ENCODE results near the gene RBMS3. TPM values are rescaled to one million over a fixed set of nuclear protein-coding genes. Genes with fewer than 3 reads are reported as not detected.

The RBMS3 gene
- total RNA-seq, 2 experiments from 2014 or later, result 1.0 TPM; not detected in 1

DNA sequence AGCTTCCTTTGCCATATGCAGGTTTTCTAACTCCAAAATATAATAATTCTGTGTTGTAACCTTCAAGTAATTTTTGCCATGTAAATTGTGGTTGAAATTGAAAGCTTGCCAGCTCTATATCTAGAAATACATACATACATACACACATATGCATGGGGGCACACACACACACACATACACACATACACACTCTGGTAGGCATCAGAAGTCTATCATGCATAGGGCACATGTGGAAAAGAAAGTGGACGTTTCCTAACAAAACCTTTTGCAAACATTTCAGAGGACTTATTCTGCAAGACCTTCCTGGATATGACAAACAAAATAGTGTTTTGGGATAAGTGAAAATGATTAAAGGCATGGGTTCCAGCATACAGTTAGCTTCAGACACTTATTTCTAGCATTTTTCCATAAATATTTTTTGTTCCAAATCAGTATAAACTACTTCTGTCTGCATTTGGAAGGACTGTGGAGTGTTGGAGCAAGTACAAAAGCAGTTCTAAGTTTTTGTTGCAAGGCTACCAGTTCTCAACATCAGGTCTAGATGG, 578.9 kb downstream of the RBMS3 start:
- DNase-seq (ENCODE audit: low spot score), result no peak
- intact Hi-C loops (cut with micrococcal nuclease; ENCODE audit: unreplicated experiment), result no loop called here
- no peaks in the 10 kb centered on the region for H3K9me2 ChIP-seq (ENCODE audit: insufficient read depth, low read length)
- no peak overlapping the region for H3K4me2 ChIP-seq (ENCODE audit: low read length)
- H3K4me3 ChIP-seq (ENCODE audit: low read depth, low read length, poor library complexity, severe bottlenecking), result no peak overlapping the region
- no TSS peak for BruUV-seq (replicated peaks)
- no peaks in the 10 kb centered on the region for H3K36me3 ChIP-seq (ENCODE audit: insufficient read depth, low read length)
- no peaks in the 10 kb centered on the region for H4K20me1 ChIP-seq (ENCODE audit: insufficient read depth, low read length)
- H3K27ac ChIP-seq (ENCODE audit: low read depth, low read length, poor library complexity, severe bottlenecking), result no peak overlapping the region
- H2AFZ ChIP-seq (ENCODE audit: low read length), result no peak overlapping the region
- no peaks in the 10 kb centered on the region for H3K4me1 ChIP-seq (ENCODE audit: insufficient read depth, low read length, poor library complexity, severe bottlenecking)
- TF ChIP-seq, protein P1, sequence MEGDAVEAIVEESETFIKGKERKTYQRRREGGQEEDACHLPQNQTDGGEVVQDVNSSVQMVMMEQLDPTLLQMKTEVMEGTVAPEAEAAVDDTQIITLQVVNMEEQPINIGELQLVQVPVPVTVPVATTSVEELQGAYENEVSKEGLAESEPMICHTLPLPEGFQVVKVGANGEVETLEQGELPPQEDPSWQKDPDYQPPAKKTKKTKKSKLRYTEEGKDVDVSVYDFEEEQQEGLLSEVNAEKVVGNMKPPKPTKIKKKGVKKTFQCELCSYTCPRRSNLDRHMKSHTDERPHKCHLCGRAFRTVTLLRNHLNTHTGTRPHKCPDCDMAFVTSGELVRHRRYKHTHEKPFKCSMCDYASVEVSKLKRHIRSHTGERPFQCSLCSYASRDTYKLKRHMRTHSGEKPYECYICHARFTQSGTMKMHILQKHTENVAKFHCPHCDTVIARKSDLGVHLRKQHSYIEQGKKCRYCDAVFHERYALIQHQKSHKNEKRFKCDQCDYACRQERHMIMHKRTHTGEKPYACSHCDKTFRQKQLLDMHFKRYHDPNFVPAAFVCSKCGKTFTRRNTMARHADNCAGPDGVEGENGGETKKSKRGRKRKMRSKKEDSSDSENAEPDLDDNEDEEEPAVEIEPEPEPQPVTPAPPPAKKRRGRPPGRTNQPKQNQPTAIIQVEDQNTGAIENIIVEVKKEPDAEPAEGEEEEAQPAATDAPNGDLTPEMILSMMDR (conservative IDR thresholded peaks at IDR 0.05; ENCODE audit: low read length), result no peak
- no peak for TF ChIP-seq EZH2phosphoT487 (IDR thresholded peaks at IDR 0.05; ENCODE audit: borderline replicate concordance, low read depth, low read length)
- no peaks in the 10 kb centered on the region for H3K79me2 ChIP-seq (ENCODE audit: insufficient read depth, low read depth, low read length)
- CTCF ChIA-PET (ENCODE audit: unreplicated experiment), result no interaction called here
- no peaks in the 10 kb centered on the region for H3K9me3 ChIP-seq (ENCODE audit: low read length)
- POLR2A ChIA-PET, result no interaction called here

DNA sequence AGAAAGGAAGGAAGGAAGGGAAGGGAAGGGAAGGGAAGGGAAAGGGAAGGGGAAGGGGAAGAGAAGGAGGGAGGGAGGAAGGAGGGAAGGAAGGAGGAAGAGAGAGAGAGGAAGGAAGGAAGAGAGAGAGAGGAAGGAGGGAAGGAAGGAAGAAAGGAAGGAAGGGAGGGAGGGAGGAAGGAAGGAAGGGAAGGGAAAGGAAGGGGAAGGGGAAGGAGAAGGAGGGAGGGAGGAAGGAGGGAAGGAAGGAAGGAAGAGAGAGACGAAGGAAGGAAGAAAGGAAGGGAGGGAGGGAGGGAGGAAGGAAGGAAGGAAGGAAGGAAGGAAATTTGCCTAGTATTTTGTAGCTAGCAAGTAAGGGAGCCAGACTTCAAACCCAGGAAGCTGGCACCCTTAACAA, 583.9 kb downstream of the RBMS3 start:
- ChIA-PET POLR2A (interaction anchor here (0.6 to 0.7 kb wide), 2 partner anchors 17 to 501 kb away, joined by 3 to 5 read pairs; no protein-coding TSS in a partner anchor), CTCF (ENCODE audit: unreplicated experiment) (no interaction called here)
- intact Hi-C loops (cut with micrococcal nuclease; ENCODE audit: unreplicated experiment), result no loop called here
- Histone ChIP-seq H3K4me2 (ENCODE audit: low read length) (no peak overlapping the region), H3K79me2 (ENCODE audit: insufficient read depth, low read depth, low read length) (no peaks in the 10 kb centered on the region), H3K9me2 (ENCODE audit: insufficient read depth, low read length) (no peaks in the 10 kb centered on the region), H3K4me3 (ENCODE audit: low read depth, low read length, poor library complexity, severe bottlenecking) (no peak overlapping the region), H2AFZ (ENCODE audit: low read length) (no peak overlapping the region), H3K27ac (ENCODE audit: low read depth, low read length, poor library complexity, severe bottlenecking) (no peak overlapping the region), H3K9me3 (ENCODE audit: low read length) (no peaks in the 10 kb centered on the region), H4K20me1 (ENCODE audit: insufficient read depth, low read length) (no peaks in the 10 kb centered on the region), H3K36me3 (ENCODE audit: insufficient read depth, low read length) (no peaks in the 10 kb centered on the region), H3K4me1 (ENCODE audit: insufficient read depth, low read length, poor library complexity, severe bottlenecking) (no peaks in the 10 kb centered on the region)
- no TSS peak for BruUV-seq (replicated peaks)
- no peak for DNase-seq (ENCODE audit: low spot score)
- TF ChIP-seq, protein P1 (conservative IDR thresholded peaks at IDR 0.05; ENCODE audit: low read length), result no peak
- TF ChIP-seq EZH2phosphoT487 (IDR thresholded peaks at IDR 0.05; ENCODE audit: borderline replicate concordance, low read depth, low read length), result no peak

DNA sequence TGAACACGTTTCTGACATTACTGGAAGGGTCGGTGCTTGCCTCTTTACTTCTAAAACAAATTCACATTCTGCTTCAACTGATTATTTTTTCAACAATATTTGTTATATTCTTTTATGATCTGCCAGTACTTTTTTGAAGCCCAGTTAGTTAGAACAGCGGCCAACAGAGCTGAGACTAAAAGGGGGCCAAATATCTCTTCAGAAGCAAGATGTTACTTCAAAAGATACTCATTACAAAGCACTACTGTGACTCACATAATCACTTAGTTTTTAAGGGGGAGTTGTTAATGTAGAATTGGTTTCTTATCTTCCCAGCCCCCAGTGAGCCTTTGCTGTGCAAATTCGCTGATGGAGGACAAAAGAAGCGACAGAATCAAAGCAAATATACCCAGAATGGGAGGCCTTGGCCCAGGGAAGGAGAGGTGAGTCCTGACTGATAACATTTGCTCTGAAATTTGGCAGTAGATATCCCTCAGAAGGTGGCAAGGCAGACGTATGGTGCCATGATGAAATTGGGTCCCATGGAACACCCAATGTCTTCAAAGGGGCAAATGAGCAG, 587.8 kb downstream of the RBMS3 start:
- intact Hi-C loops (cut with micrococcal nuclease; ENCODE audit: unreplicated experiment), result no loop called here
- TF ChIP-seq EZH2phosphoT487 (IDR thresholded peaks at IDR 0.05; ENCODE audit: borderline replicate concordance, low read depth, low read length), result no peak
- TF ChIP-seq, protein P1 (conservative IDR thresholded peaks at IDR 0.05; ENCODE audit: low read length), result no peak
- Histone ChIP-seq H3K4me3 (ENCODE audit: low read depth, low read length, poor library complexity, severe bottlenecking) (no peak overlapping the region), H3K4me1 (ENCODE audit: insufficient read depth, low read length, poor library complexity, severe bottlenecking) (no peaks in the 10 kb centered on the region), H4K20me1 (ENCODE audit: insufficient read depth, low read length) (no peaks in the 10 kb centered on the region), H3K4me2 (ENCODE audit: low read length) (no peak overlapping the region), H3K27ac (ENCODE audit: low read depth, low read length, poor library complexity, severe bottlenecking) (no peak overlapping the region), H3K9me3 (ENCODE audit: low read length) (no peaks in the 10 kb centered on the region), H3K36me3 (ENCODE audit: insufficient read depth, low read length) (no peaks in the 10 kb centered on the region), H2AFZ (ENCODE audit: low read length) (no peak overlapping the region), H3K79me2 (ENCODE audit: insufficient read depth, low read depth, low read length) (no peaks in the 10 kb centered on the region), H3K9me2 (ENCODE audit: insufficient read depth, low read length) (no peaks in the 10 kb centered on the region)
- BruUV-seq (replicated peaks), result no TSS peak
- ChIA-PET CTCF (ENCODE audit: unreplicated experiment) (no interaction called here), POLR2A (interaction anchor here (0.6 kb wide), 1 partner anchor 502 kb away, joined by 3 read pairs; no protein-coding TSS in a partner anchor)
- DNase-seq (ENCODE audit: low spot score), result no peak

All from OCI-LY7 (cell line).